NCI-H774 (cell line): ENCODE measurements around the gene DPYSL3.
"Not testable (repeated sequence)": the region's sequence is repeated elsewhere in the genome, so short reads cannot be mapped to it uniquely, and the experiment has no call there.

Source experiments
- DNase-seq: peaks from one replicate; lab custom pipeline; 2025; lab: John Stamatoyannopoulos, UW

Gene DPYSL3

GRCh38 chr5:147509710-147510651 is at the start of gene DPYSL3:
DPYSL3 (minus strand) TSS chr5:147510068; CDS start chr5:147509858, 210 bp downstream.
- DNase-seq: peak; percentile 77

- DNase-seq: peak; percentile 67
Observed at GRCh38 chr5:147558826-147559225, 49.0 kb upstream of the DPYSL3 start.

- no peak for DNase-seq
Observed at GRCh38 chr5:147557876-147558745, 48.2 kb upstream of the DPYSL3 start.

- DNase-seq: no peak
Observed at GRCh38 chr5:147555176-147555575, 45.3 kb upstream of the DPYSL3 start.

- peak; percentile 9 for DNase-seq
Observed at GRCh38 chr5:147554261-147554817, 44.5 kb upstream of the DPYSL3 start.

- DNase-seq: not testable (repeated sequence)
Observed at GRCh38 chr5:147553817-147554216, 43.9 kb upstream of the DPYSL3 start.

GRCh38 chr5:147552897-147553296 is 43.0 kb upstream of the DPYSL3 start:
- no peak for DNase-seq

GRCh38 chr5:147551677-147552076 is 41.8 kb upstream of the DPYSL3 start:
- DNase-seq: no peak

GRCh38 chr5:147547730-147548129 is 37.9 kb upstream of the DPYSL3 start:
- DNase-seq: no peak

GRCh38 chr5:147544556-147544955 is 34.7 kb upstream of the DPYSL3 start:
- no peak for DNase-seq

- no peak for DNase-seq
Observed at GRCh38 chr5:147539053-147539452, 29.2 kb upstream of the DPYSL3 start.

- DNase-seq: no peak
Observed at GRCh38 chr5:147538236-147538635, 28.4 kb upstream of the DPYSL3 start.

- DNase-seq: no peak
Observed at GRCh38 chr5:147534172-147534951, 24.5 kb upstream of the DPYSL3 start.

GRCh38 chr5:147532156-147532555 is 22.3 kb upstream of the DPYSL3 start:
- no peak for DNase-seq

- DNase-seq: no peak
Observed at GRCh38 chr5:147530530-147531389, 20.9 kb upstream of the DPYSL3 start.

- DNase-seq: no peak
Observed at GRCh38 chr5:147523069-147523468, 13.2 kb upstream of the DPYSL3 start.

GRCh38 chr5:147522435-147522834 is 12.6 kb upstream of the DPYSL3 start:
- DNase-seq: no peak

GRCh38 chr5:147520450-147520849 is 10.6 kb upstream of the DPYSL3 start:
- no peak for DNase-seq

- no peak for DNase-seq
Observed at GRCh38 chr5:147519380-147519779, 9.5 kb upstream of the DPYSL3 start.

- DNase-seq: no peak
Observed at GRCh38 chr5:147517383-147517782, 7.5 kb upstream of the DPYSL3 start.

GRCh38 chr5:147515269-147515668 is 5.4 kb upstream of the DPYSL3 start:
- DNase-seq: no peak
